Astrocyte (in vitro differentiated cells and primary cell): ENCODE measurements around the gene TCF7L2. TPM values are rescaled to one million over a fixed set of nuclear protein-coding genes. Genes with fewer than 3 reads are reported as not detected.
A peak's percentile ranks its signal among the peaks of the same experiment; 100 is the strongest.

Source experiments
- DNase-seq: peaks from one replicate; pipeline ENCODE4 v3.0.0-alpha.2; 2010; ENCODE audit warnings: low read depth
- FAIRE-seq: peaks from 2 replicates; lab custom pipeline; 2011; peaks lifted over from hg19 to GRCh38; lab: Jason Lieb, UNC
- H2AFZ ChIP-seq: 2 replicates; pipeline ENCODE4 v1.6.0; 2012; ENCODE audit warnings: low read depth, low read length, inconsistent platforms
- H3K27ac ChIP-seq: 2 replicates; pipeline ENCODE4 v1.5.1; 2011; ENCODE audit warnings: low read depth, low read length, inconsistent platforms
- H3K27me3 ChIP-seq: 2 replicates; pipeline ENCODE4 v1.6.0; 2011; ENCODE audit warnings: low read length, inconsistent platforms; ENCODE audit not compliant: insufficient read depth
- H3K36me3 ChIP-seq: 2 replicates; pipeline ENCODE4 v1.5.1; 2011; ENCODE audit warnings: low read length, inconsistent platforms; ENCODE audit not compliant: insufficient read depth
- H3K4me1 ChIP-seq: 2 replicates; pipeline ENCODE4 v1.5.1; 2011; ENCODE audit warnings: low read length, inconsistent platforms; ENCODE audit not compliant: insufficient read depth
- H3K4me2 ChIP-seq: 2 replicates; pipeline ENCODE4 v1.6.0; 2012; ENCODE audit warnings: low read length, inconsistent platforms
- H3K4me3 ChIP-seq: 2 replicates; pipeline ENCODE4 v1.5.1; 2011; ENCODE audit warnings: low read depth, mild to moderate bottlenecking, low read length, inconsistent platforms; ENCODE audit not compliant: insufficient read depth
- H3K79me2 ChIP-seq: 2 replicates; pipeline ENCODE4 v1.6.0; 2012; ENCODE audit warnings: mild to moderate bottlenecking, low read length, inconsistent platforms; ENCODE audit not compliant: insufficient read depth
- H3K9ac ChIP-seq: 2 replicates; pipeline ENCODE4 v1.6.0; 2012; ENCODE audit warnings: mild to moderate bottlenecking, low read length, inconsistent platforms
- H3K9me3 ChIP-seq: 2 replicates; pipeline ENCODE4 v1.5.1; 2012; ENCODE audit warnings: low read depth, mild to moderate bottlenecking, low read length, inconsistent platforms; ENCODE audit not compliant: insufficient read depth
- H4K20me1 ChIP-seq: 2 replicates; pipeline ENCODE4 v1.6.0; 2012; ENCODE audit warnings: low read length, inconsistent platforms; ENCODE audit not compliant: insufficient read depth
- H3K27ac Mint-ChIP-seq: one replicate; pipeline ENCODE4 v1.8.0; 2021; ENCODE audit warnings: mild to moderate bottlenecking, mixed read lengths; ENCODE audit not compliant: unreplicated experiment
- H3K27me3 Mint-ChIP-seq: one replicate; pipeline ENCODE4 v1.8.0; 2021; ENCODE audit warnings: low read depth, mixed read lengths; ENCODE audit not compliant: unreplicated experiment
- H3K36me3 Mint-ChIP-seq: one replicate; pipeline ENCODE4 v1.8.0; 2021; ENCODE audit warnings: low read depth, mixed read lengths; ENCODE audit not compliant: unreplicated experiment
- H3K4me1 Mint-ChIP-seq: one replicate; pipeline ENCODE4 v1.8.0; 2021; ENCODE audit warnings: low read depth, mixed read lengths; ENCODE audit not compliant: unreplicated experiment
- H3K4me3 Mint-ChIP-seq: one replicate; pipeline ENCODE4 v1.8.0; 2021; ENCODE audit warnings: mild to moderate bottlenecking, moderate library complexity, mixed read lengths; ENCODE audit not compliant: unreplicated experiment
- H3K9me3 Mint-ChIP-seq: one replicate; pipeline ENCODE4 v1.8.0; 2021; ENCODE audit warnings: mild to moderate bottlenecking, mixed read lengths; ENCODE audit not compliant: unreplicated experiment
- EZH2 ChIP-seq: IDR thresholded peaks from 2 replicates; pipeline ENCODE4 v1.6.1; 2012; ENCODE audit warnings: mild to moderate bottlenecking, low read length, inconsistent platforms; ENCODE audit not compliant: insufficient read depth
- total RNA-seq: library from RNA; stranded (reverse); gene quantifications from 2 replicates; pipeline ENCODE4 v1.2.1, GENCODE V29; 2021
- TF ChIP-seq, protein P1 (sequence below): IDR thresholded peaks from 2 replicates; pipeline ENCODE4 v1.5.1; 2011; ENCODE audit warnings: low read depth, mild to moderate bottlenecking, inconsistent platforms, low read length, moderate library complexity; ENCODE audit not compliant: insufficient read depth

Gene TCF7L2
- total RNA-seq, 1 donor from 2014 or later = 52.4 TPM

GRCh38 chr10:113052076-113052830 is 102.2 kb downstream of the TCF7L2 start:
- no peak overlapping the region for H2AFZ ChIP-seq
- H3K79me2 ChIP-seq = peaks cover 68% of the 10 kb centered on the region
- TF ChIP-seq, protein P1, sequence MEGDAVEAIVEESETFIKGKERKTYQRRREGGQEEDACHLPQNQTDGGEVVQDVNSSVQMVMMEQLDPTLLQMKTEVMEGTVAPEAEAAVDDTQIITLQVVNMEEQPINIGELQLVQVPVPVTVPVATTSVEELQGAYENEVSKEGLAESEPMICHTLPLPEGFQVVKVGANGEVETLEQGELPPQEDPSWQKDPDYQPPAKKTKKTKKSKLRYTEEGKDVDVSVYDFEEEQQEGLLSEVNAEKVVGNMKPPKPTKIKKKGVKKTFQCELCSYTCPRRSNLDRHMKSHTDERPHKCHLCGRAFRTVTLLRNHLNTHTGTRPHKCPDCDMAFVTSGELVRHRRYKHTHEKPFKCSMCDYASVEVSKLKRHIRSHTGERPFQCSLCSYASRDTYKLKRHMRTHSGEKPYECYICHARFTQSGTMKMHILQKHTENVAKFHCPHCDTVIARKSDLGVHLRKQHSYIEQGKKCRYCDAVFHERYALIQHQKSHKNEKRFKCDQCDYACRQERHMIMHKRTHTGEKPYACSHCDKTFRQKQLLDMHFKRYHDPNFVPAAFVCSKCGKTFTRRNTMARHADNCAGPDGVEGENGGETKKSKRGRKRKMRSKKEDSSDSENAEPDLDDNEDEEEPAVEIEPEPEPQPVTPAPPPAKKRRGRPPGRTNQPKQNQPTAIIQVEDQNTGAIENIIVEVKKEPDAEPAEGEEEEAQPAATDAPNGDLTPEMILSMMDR = peak; percentile 28
- no peak for TF ChIP-seq EZH2
- Mint-ChIP-seq H3K4me3 (no peak overlapping the region), H3K36me3 (peaks cover 26% of the 10 kb centered on the region), H3K4me1 (peaks cover 82% of the 10 kb centered on the region), H3K9me3 (peaks cover 1% of the 10 kb centered on the region), H3K27me3 (no peaks in the 10 kb centered on the region), H3K27ac (peak overlapping the region; percentile 73)
- FAIRE-seq (peak; percentile 85), DNase-seq (no peak)
- H3K36me3 ChIP-seq = no peaks in the 10 kb centered on the region
- no peak overlapping the region for H3K27ac ChIP-seq
- no peak overlapping the region for H3K9ac ChIP-seq
- peaks cover 53% of the 10 kb centered on the region for H3K4me1 ChIP-seq
- no peaks in the 10 kb centered on the region for H3K9me3 ChIP-seq
- no peak overlapping the region for H3K4me2 ChIP-seq
- H4K20me1 ChIP-seq = peaks cover 3% of the 10 kb centered on the region
- no peak overlapping the region for H3K4me3 ChIP-seq
- no peaks in the 10 kb centered on the region for H3K27me3 ChIP-seq

- H2AFZ ChIP-seq = no peak overlapping the region
- DNase-seq = no peak
- TF ChIP-seq, protein P1 = no peak
- TF ChIP-seq EZH2 = no peak
- Mint-ChIP-seq H3K36me3 (peaks cover 24% of the 10 kb centered on the region), H3K9me3 (peaks cover 1% of the 10 kb centered on the region), H3K27me3 (no peaks in the 10 kb centered on the region), H3K4me1 (peaks cover 76% of the 10 kb centered on the region), H3K27ac (peak overlapping the region; percentile 95), H3K4me3 (peak overlapping the region; percentile 47)
- H3K4me1 ChIP-seq = peaks cover 55% of the 10 kb centered on the region
- H4K20me1 ChIP-seq = peaks cover 3% of the 10 kb centered on the region
- FAIRE-seq = peak; percentile 26
- no peaks in the 10 kb centered on the region for H3K9me3 ChIP-seq
- no peak overlapping the region for H3K9ac ChIP-seq
- H3K27me3 ChIP-seq = no peaks in the 10 kb centered on the region
- no peaks in the 10 kb centered on the region for H3K36me3 ChIP-seq
- no peak overlapping the region for H3K27ac ChIP-seq
- peaks cover 67% of the 10 kb centered on the region for H3K79me2 ChIP-seq
- H3K4me2 ChIP-seq = no peak overlapping the region
- H3K4me3 ChIP-seq = no peak overlapping the region
Measured at GRCh38 chr10:113053091-113053490, 103.0 kb downstream of the TCF7L2 start.

DNA sequence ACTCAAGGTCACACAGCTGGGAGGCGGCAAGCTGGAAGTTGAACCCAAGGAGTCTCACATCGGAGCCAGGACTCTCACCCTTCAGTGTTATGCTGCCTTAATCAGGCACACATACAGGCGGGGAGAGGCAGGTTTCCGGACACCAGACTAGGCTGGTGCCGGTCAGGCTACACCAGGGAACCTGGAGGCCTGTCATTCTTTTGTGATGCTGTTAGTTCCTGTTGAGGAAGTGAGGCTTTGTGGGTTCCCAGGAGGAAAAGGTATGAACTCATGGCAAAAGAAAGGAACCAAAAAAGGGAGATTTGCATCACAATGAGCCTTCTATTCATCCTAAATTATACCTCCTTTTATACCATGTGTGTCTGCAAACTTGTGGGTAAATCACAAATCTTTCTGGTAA is 103.8 kb downstream of the TCF7L2 start:
- Mint-ChIP-seq H3K27ac (peak overlapping the region; percentile 95), H3K4me1 (peaks cover 68% of the 10 kb centered on the region), H3K36me3 (peaks cover 19% of the 10 kb centered on the region), H3K9me3 (no peaks in the 10 kb centered on the region), H3K4me3 (peak overlapping the region; percentile 67), H3K27me3 (no peaks in the 10 kb centered on the region)
- Histone ChIP-seq H3K79me2 (peaks cover 68% of the 10 kb centered on the region), H3K4me3 (no peak overlapping the region), H3K27ac (peak overlapping the region; percentile 50), H3K9ac (peak overlapping the region; percentile 37), H3K4me1 (peaks cover 56% of the 10 kb centered on the region), H2AFZ (no peak overlapping the region), H3K4me2 (peak overlapping the region; percentile 50), H3K9me3 (no peaks in the 10 kb centered on the region), H3K36me3 (no peaks in the 10 kb centered on the region), H4K20me1 (peaks cover 3% of the 10 kb centered on the region), H3K27me3 (no peaks in the 10 kb centered on the region)
- TF ChIP-seq, protein P1 = no peak
- TF ChIP-seq EZH2 = no peak
- DNase-seq = peak; percentile 72
- no peak for FAIRE-seq
